HEK293 (cell line): ENCODE measurements around the gene SYDE2.

Source experiments
- CTCF ChIP-seq: fragments of 450-650 bp; formaldehyde crosslinking; IDR thresholded peaks from 2 replicates; pipeline ENCODE4 v1.5.1; 2016; ENCODE audit warnings: missing biosample characterization, missing genetic modification characterization
- HOXA7 ChIP-seq: sonication (generic); formaldehyde crosslinking; IDR thresholded peaks from 2 replicates; pipeline ENCODE4 v1.8.1; 2022; ENCODE audit warnings: missing genetic modification reagents, borderline replicate concordance
- YY1 ChIP-seq: fragments of 450-650 bp; formaldehyde crosslinking; IDR thresholded peaks from 2 replicates; pipeline ENCODE4 v1.5.1; 2018; ENCODE audit warnings: missing biosample characterization, missing genetic modification characterization

GRCh38 chr1:85245456-85245855, 44.6 kb upstream of the SYDE2 start:
- no peak for TF ChIP-seq HOXA7 (CRISPR knock-in tag)
- no peak for TF ChIP-seq YY1 (tag by site-specific recombination)
- no peak for TF ChIP-seq CTCF (tag by site-specific recombination)
